Activated T-cell treated with anti-CD3 and anti-CD28 coated beads, Interleukin-2, amount 50 U/mL, for 24 hours (primary cell): ENCODE measurements around the gene JUP.
"Not testable (repeated sequence)": the region's sequence is repeated elsewhere in the genome, so short reads cannot be mapped to it uniquely, and the experiment has no call there.

ENCODE experiments used
- DNase-seq: peaks from one replicate; pipeline ENCODE4 v3.0.0-alpha.2; 2020
- H3K27ac Mint-ChIP-seq: 2 replicates; pipeline ENCODE4 v1.8.0; 2020; ENCODE audit warnings: mild to moderate bottlenecking, mixed read lengths
- H3K27me3 Mint-ChIP-seq: 2 replicates; pipeline ENCODE4 v1.8.0; 2020; ENCODE audit warnings: mixed read lengths
- H3K36me3 Mint-ChIP-seq: 2 replicates; pipeline ENCODE4 v1.8.0; 2020; ENCODE audit warnings: low read depth, mixed read lengths
- H3K4me1 Mint-ChIP-seq: 2 replicates; pipeline ENCODE4 v1.8.0; 2020; ENCODE audit warnings: low read depth, mixed read lengths
- H3K4me3 Mint-ChIP-seq: 2 replicates; pipeline ENCODE4 v1.8.0; 2020; ENCODE audit warnings: mild to moderate bottlenecking, moderate library complexity, mixed read lengths
- H3K9me3 Mint-ChIP-seq: 2 replicates; pipeline ENCODE4 v1.8.0; 2020; ENCODE audit warnings: mixed read lengths

Gene JUP

DNA sequence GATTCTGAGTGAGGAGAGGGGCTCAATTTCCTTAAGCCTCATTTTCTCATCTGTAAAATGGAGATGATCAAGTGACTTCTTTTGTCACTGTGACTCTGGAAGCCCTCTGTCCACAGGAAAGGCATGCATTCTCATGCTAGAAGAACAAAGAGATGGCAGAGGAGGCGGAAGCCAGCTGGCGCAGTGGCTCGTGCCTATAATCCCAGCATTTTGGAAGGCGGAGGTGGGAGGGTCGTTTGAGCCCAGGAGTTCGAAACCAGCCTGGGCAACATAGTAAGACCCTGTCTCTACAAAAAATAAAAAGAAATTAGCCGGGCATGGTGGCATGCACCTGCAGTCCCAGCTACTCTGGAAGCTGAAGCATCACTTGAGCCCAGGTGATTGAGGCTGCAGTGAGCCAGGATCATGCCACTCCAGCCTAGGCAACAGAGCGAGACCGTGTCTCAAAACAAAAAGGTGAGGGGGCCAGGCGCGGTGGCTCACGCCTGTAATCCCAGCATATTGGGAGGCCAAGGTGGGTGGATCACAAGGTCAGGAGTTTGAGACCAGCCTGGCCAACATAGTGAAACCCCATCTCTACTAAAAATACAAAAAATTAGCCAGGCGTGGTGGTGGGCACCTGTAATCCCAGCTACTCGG, 10.1 kb downstream of the JUP start:
- not testable (repeated sequence) for H3K4me1 Mint-ChIP-seq, H3K9me3 Mint-ChIP-seq, H3K4me3 Mint-ChIP-seq, DNase-seq, H3K27me3 Mint-ChIP-seq, H3K27ac Mint-ChIP-seq, H3K36me3 Mint-ChIP-seq

DNA sequence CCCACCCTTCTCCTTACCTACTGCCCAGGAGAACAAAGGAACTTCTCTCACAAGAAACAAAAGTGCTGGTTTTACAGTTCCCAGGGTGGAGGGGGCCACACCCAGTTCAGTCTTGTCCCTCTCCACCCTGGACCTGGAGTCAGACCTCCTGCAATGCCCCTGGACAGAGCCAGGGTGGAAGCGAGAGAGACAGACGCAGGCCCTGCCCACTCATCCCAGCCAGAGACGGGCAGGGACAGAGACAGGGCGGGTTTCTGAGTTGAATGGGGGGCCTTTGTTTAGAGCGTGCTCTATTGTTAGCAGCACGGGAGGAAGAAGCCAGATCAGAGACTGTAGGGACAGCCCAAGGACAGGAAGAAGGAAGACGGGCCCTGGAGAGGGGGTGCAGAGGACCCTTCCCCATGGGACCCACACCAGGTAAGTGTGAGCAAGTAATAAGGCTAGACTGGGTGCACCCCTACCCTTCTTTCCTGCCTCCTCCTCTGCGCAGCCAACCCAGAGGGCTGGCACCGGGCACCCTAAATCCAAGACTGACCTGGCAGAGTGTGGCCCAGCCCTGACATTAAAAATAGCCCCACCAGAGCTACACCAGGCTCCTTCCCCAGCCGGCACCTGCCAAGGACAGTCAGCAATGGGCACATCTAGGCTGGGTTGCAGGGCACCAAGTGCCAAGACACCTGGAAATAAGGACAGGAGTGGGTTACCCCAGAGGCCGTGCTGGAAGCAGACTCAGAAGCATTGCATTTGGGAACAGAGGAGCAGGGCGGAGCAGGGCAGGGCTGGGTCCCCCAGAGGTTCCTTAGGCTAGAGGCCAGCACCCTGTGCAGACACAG, 10.9 kb downstream of the JUP start:
- Mint-ChIP-seq H3K27me3 (no peaks in the 10 kb centered on the region), H3K27ac (no peak overlapping the region), H3K36me3 (no peaks in the 10 kb centered on the region), H3K4me3 (no peak overlapping the region), H3K9me3 (no peaks in the 10 kb centered on the region), H3K4me1 (no peaks in the 10 kb centered on the region)
- DNase-seq: no peak

DNA sequence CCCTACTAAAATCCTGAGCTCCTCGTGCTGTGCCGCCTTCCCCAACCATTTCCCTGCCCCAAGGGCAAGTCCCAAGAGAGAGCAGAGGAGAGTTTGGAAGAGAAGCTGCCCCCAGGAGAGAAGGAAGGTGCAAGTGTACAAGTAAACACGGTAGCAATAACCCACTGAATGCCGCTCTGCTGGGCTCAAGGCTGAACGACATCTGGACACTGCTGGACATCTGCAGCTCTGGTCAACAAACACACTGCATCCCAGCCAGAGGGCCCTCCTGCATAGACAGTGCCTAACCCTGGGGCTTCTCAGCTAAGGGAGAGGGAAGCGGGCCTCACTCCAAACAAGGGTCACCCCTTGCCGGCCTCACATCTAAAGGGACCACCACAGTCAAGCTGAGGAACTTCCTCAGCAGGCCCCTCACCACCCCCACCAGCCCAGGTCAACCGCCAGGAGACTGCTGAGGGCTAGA, 12.7 kb downstream of the JUP start:
- no peaks in the 10 kb centered on the region for H3K27me3 Mint-ChIP-seq
- H3K9me3 Mint-ChIP-seq: no peaks in the 10 kb centered on the region
- no peak for DNase-seq
- no peaks in the 10 kb centered on the region for H3K36me3 Mint-ChIP-seq
- no peak overlapping the region for H3K4me3 Mint-ChIP-seq
- H3K4me1 Mint-ChIP-seq: no peaks in the 10 kb centered on the region
- H3K27ac Mint-ChIP-seq: no peak overlapping the region

DNA sequence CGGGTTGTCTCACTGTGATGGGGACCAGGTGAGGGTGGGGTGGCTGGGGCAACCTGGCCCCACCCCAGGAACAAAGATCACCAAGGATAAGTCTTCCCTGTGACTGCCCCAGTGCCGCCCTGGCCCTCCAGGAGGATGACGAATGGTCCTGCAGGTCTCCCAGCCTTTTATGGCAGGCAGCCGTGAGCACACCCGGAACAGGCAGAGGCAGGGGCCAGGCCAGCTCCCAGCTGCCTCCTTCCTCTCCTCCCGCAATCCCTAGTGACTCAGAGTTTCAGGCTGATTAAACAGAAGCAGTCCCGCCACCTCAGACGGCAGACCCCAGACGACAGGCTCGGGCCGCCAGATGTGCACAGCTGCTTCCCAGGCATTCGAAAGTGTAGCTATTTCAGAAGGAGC, 13.3 kb downstream of the JUP start:
- DNase-seq: no peak
- Mint-ChIP-seq H3K27me3 (no peaks in the 10 kb centered on the region), H3K4me3 (no peak overlapping the region), H3K9me3 (no peaks in the 10 kb centered on the region), H3K4me1 (no peaks in the 10 kb centered on the region), H3K36me3 (no peaks in the 10 kb centered on the region), H3K27ac (no peak overlapping the region)

DNA sequence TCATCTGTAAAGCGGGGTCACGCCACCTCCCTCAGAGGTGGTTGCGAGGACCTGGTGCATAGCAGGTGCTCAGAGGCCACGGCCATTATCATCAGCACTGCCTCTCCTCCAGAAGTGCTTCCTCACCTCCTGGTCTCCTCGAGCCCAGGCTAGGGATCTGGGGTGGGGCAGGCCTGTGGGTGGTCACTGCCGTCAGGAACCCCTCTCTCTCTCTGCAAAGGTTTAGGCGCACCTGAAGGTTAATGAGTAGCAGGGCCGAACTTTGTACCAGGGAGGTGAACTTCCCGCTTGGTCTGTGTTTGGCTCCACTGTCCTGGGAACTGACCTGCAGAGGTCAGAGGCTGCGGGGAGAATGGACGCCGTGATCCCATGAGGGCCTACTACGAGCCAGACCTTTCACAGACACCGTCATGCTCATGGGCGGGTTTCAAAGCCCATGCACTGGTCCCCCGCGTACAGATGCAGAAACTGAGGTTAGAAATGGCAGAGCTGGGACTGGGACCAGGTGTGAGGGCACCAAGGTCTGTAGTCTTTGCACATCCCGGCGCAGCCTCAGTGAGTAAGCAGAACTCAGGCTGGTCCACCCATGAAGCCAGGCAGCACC, 13.8 kb downstream of the JUP start:
- DNase-seq: no peak
- Mint-ChIP-seq H3K27ac (no peak overlapping the region), H3K36me3 (no peaks in the 10 kb centered on the region), H3K9me3 (no peaks in the 10 kb centered on the region), H3K4me1 (no peaks in the 10 kb centered on the region), H3K27me3 (no peaks in the 10 kb centered on the region), H3K4me3 (no peak overlapping the region)

DNA sequence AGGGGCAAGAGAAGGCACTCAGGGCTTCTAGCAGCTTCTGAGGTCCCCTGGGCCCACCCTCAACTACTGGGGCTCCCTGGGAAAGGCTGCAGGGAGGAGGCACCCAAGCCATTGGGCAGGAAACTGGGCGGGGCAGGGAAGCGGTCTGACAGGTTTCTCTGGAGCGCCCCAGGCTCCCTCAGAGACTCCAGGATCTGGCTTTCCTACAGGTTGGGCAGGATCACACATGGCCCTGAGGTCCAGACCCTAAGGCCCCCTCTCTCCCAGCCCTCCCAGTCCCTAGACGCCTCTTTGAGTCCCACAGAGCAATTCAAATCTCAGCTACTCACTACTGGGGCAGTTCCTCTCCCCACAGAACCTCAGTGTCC, 14.3 kb downstream of the JUP start:
- H3K36me3 Mint-ChIP-seq: no peaks in the 10 kb centered on the region
- no peaks in the 10 kb centered on the region for H3K4me1 Mint-ChIP-seq
- no peak for DNase-seq
- no peak overlapping the region for H3K27ac Mint-ChIP-seq
- no peaks in the 10 kb centered on the region for H3K27me3 Mint-ChIP-seq
- H3K9me3 Mint-ChIP-seq: no peaks in the 10 kb centered on the region
- no peak overlapping the region for H3K4me3 Mint-ChIP-seq

DNA sequence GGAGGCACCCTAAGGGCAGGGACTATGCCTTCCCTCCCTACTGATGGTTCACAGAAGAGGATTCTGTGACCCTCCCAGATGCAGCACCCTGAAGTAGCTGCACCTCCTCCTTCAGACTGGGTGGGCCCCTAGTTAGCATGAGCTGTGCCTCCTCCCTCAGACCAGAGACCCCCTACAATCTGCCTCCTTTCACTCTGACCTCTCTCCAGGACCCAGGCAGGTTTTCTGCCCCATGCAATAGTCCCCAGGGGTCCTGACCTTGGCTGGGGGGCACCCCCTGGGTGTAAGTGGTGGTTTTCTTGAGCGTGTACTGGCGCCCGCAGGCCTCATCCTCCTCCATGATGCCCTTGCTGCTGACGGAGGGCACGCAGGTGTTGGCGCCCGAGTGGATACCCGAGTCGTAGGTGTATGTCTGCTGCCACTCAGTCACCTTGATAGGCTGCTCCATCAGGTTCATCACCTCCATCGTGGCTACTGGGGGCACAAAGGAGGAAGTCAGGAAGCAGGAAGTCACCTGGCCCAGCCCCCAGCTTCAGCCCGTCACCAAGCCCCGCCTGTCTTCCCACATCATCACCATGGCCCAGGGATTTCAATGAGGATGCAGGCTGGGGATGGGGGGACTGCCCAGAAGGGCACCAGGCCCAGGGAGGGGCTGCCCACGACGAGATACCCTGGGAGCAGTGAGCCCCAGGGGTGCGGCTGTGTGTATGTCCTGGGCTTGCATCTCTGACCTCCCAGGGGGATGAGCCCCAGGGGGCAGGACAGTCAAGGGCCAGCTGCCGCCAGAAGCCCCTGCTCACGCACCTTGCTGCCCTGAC, 14.9 kb downstream of the JUP start:
- no peak for DNase-seq
- Mint-ChIP-seq H3K36me3 (no peaks in the 10 kb centered on the region), H3K9me3 (no peaks in the 10 kb centered on the region), H3K4me3 (no peak overlapping the region), H3K27me3 (no peaks in the 10 kb centered on the region), H3K4me1 (no peaks in the 10 kb centered on the region), H3K27ac (no peak overlapping the region)

DNA sequence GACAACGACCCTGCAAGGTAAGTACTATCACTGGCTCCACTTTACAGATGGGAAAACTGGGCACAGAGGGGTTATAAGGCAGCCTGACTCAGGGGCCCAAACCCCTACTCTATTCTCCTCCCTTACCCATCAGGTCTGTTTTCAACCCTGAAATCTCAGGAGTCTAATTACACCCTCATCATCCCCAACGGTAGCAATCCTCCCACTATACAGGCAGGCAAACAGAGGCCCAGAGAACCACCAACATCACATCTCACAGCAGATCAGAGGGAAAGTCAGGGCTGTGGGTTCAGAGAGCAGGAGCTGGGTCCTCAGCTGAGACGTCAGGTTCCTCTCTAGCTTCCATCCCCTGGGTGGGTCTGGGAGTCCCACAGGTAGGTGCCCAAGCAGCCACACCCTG, 16.5 kb downstream of the JUP start:
- Mint-ChIP-seq H3K4me1 (no peaks in the 10 kb centered on the region), H3K4me3 (no peak overlapping the region), H3K27ac (no peak overlapping the region), H3K27me3 (no peaks in the 10 kb centered on the region), H3K9me3 (no peaks in the 10 kb centered on the region), H3K36me3 (no peaks in the 10 kb centered on the region)
- no peak for DNase-seq

DNA sequence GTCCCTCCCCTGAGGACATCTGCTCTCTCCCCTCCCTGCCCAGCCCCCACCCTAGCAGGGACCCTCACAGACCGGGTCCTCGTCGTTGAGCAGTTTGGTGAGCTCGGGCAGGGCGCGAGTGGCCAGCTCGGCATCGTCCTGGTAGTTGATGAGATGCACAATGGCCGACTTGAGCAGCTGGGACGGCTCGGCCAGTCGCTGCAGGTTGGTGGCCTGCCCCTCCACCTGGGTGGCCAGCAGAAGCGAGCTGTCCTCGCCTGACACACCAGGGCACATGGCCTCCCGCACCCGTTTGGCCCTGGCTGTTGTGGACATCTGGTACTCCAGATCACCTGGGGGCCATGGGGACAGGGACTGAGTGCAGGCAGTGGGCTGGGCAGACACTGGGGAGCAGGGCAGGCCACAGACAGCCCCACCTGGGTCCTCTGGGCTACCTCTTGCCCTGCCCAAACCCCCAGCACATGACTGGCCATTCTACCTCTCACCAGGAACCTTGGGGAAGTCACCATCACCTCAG, 17.1 kb downstream of the JUP start:
- no peak for DNase-seq
- Mint-ChIP-seq H3K36me3 (no peaks in the 10 kb centered on the region), H3K27ac (no peak overlapping the region), H3K9me3 (no peaks in the 10 kb centered on the region), H3K4me1 (no peaks in the 10 kb centered on the region), H3K4me3 (no peak overlapping the region), H3K27me3 (no peaks in the 10 kb centered on the region)

DNA sequence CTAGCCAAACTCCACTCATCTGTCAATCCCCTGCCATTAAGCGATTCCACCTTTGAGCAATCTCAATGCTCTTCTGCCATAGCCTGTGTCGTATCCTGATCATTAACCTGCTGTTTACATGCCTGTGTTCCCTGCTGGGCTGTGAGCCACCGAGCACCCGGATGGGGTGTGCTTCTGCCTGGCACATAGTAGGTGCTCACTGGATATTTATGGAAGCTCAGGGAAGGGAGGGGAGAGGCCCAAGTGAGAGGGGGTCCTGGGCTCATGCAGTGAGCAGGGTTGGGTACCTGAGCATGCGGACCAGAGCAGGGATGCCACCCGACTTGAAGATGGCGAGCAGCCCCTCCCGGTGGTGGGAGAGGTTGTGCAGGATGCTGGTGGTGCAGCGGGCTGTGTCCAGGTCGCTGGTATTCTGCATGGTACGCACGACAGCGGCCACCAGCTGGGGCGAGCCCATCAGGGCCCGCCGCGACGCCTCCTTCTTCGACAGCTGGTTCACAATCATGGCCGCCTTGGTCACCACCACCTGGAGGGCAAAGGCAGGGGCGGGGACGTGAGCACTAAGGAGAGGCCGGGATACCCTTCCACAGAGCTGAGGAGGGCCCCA, 17.7 kb downstream of the JUP start:
- no peaks in the 10 kb centered on the region for H3K36me3 Mint-ChIP-seq
- no peaks in the 10 kb centered on the region for H3K9me3 Mint-ChIP-seq
- no peak overlapping the region for H3K4me3 Mint-ChIP-seq
- H3K27me3 Mint-ChIP-seq: no peaks in the 10 kb centered on the region
- no peak for DNase-seq
- H3K27ac Mint-ChIP-seq: no peak overlapping the region
- no peaks in the 10 kb centered on the region for H3K4me1 Mint-ChIP-seq

DNA sequence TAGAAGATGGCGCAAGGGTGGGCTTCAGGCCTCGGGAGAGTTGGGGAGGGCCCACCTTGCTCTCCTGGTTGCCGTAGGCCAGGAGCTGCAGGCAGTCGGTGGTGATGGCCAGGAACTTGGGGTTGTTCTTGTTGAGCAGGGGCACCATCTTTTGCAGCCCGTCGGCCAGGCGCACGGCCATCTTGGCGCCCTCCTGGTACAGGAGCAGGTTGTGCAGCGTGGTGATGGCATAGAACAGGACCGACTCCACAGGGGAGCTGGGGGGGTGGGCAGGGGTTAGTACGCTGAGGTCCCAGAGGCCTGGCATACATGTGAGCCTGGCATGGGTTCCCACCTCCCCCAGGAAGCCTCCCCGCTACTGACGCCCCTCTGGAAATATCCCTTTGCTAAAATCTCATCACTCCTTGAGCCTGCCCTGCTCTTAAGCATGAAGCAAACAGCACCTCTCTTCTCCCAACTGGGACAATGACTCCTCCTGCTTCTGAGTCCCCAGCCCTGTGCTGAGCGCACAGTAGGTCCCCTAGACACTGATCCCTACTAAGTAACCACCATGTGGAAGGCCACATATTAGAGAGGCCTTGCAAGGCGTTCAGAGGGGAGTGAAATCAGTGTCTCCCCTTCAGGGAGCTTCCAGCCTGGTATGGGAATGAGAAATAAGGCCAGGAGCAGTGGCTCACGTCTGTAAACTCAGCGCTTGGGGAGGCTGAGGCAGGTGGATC, 19.0 kb downstream of the JUP start:
- Mint-ChIP-seq H3K36me3 (no peaks in the 10 kb centered on the region), H3K9me3 (no peaks in the 10 kb centered on the region), H3K4me1 (no peaks in the 10 kb centered on the region), H3K27ac (no peak overlapping the region), H3K27me3 (no peaks in the 10 kb centered on the region), H3K4me3 (no peak overlapping the region)
- no peak for DNase-seq

DNA sequence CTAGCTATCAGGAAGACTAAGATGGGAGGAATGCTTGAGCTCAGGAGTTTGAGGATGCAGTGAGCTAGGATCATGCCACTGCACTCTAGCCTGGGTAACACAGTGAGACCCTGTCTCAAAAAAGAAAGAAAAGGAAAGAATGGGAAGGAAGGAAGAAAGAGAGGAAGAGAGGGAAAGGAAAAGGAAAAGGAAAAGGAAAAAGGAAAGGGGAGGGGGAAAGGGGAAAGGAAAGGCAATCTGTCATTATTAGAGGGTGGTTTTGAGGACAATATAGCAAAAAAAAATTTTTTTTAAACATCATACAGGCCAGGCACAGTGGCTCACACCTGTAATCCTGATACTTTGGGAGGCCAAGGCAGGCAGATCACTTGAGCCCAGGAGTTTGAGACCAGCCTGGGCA, 20.4 kb downstream of the JUP start:
- no peaks in the 10 kb centered on the region for H3K9me3 Mint-ChIP-seq
- H3K4me1 Mint-ChIP-seq: no peaks in the 10 kb centered on the region
- H3K4me3 Mint-ChIP-seq: no peak overlapping the region
- no peak overlapping the region for H3K27ac Mint-ChIP-seq
- H3K36me3 Mint-ChIP-seq: no peaks in the 10 kb centered on the region
- no peak for DNase-seq
- H3K27me3 Mint-ChIP-seq: no peaks in the 10 kb centered on the region

DNA sequence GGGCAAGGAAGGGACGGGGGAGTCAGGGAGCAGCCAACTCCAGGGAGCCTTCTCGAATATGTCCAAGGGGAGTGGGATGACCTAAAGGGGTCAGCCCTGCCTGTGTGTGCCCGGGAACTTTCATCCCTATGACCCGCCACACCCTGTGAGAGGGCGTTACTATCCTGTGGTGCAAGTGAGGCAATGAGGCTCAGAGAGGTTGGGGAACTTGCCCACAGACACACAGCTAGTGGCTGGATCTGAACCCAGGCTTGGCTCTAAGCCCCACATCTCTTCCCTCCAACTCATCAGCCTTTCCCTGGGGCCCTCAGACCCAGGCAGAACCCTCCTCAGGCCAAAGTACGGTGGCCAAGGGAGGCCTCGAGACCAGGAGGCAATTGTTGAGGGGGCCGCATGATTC, 23.2 kb downstream of the JUP start:
- DNase-seq: no peak
- Mint-ChIP-seq H3K4me1 (no peaks in the 10 kb centered on the region), H3K27me3 (no peaks in the 10 kb centered on the region), H3K36me3 (no peaks in the 10 kb centered on the region), H3K27ac (no peak overlapping the region), H3K9me3 (no peaks in the 10 kb centered on the region), H3K4me3 (no peak overlapping the region)

DNA sequence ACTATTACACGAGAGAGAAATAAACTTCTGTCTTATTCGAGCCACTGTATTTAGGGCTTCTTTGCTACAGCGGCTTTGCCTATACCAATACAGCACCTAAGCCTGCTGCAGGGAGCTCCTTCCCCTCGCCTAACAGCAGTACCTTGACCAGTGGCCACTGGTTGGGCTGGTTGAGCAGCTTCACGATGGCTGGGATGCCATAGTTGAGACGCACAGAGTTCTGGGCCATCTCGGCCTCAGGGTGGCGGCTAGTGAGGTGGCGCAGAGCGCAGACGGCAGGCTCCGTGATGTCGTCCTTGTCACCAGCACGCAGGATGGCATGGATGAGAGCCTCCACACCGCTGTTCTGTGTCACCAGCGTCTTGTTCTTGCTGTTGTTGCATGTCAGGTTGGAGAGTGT, 23.7 kb downstream of the JUP start:
- H3K36me3 Mint-ChIP-seq: no peaks in the 10 kb centered on the region
- H3K4me1 Mint-ChIP-seq: no peaks in the 10 kb centered on the region
- H3K27ac Mint-ChIP-seq: no peak overlapping the region

More for the DNA sequence above, 23.7 kb downstream of the JUP start:
- DNase-seq: no peak
- Mint-ChIP-seq H3K9me3 (no peaks in the 10 kb centered on the region), H3K4me3 (no peak overlapping the region), H3K27me3 (no peaks in the 10 kb centered on the region)
